NCI-H128 (cell line): ENCODE data around the gene XYLB.
"Not testable (repeated sequence)": the region's sequence is repeated elsewhere in the genome, so short reads cannot be mapped to it uniquely, and the experiment has no call there.

Experiments
- DNase-seq: peaks from one replicate; lab custom pipeline; 2025; ENCODE audit not compliant: unreplicated experiment; lab: John Stamatoyannopoulos, UW

The XYLB gene

GRCh38 chr3:38386992-38387750 is 40.6 kb downstream of the XYLB start:
- DNase-seq = no peak

- DNase-seq = no peak
Observed at GRCh38 chr3:38387862-38388261, 41.3 kb downstream of the XYLB start.

GRCh38 chr3:38392604-38393163 is 46.1 kb downstream of the XYLB start:
- DNase-seq = no peak

GRCh38 chr3:38396239-38396638 is 49.7 kb downstream of the XYLB start:
- no peak for DNase-seq

GRCh38 chr3:38396861-38397260 is 50.3 kb downstream of the XYLB start:
- DNase-seq = no peak

- no peak for DNase-seq
Observed at GRCh38 chr3:38397320-38397719, 50.7 kb downstream of the XYLB start.

- DNase-seq = no peak
Observed at GRCh38 chr3:38401246-38401962, 54.8 kb downstream of the XYLB start.

- no peak for DNase-seq
Observed at GRCh38 chr3:38404286-38404685, 57.7 kb downstream of the XYLB start.

- no peak for DNase-seq
Observed at GRCh38 chr3:38411591-38411990, 65.0 kb downstream of the XYLB start.

GRCh38 chr3:38420758-38421157 is 74.2 kb downstream of the XYLB start:
- DNase-seq = not testable (repeated sequence)

- DNase-seq = no peak
Observed at GRCh38 chr3:38421679-38422336, 75.2 kb downstream of the XYLB start.

- DNase-seq = not testable (repeated sequence)
Observed at GRCh38 chr3:38426798-38427426, 80.3 kb downstream of the XYLB start.

- DNase-seq = not testable (repeated sequence)
Observed at GRCh38 chr3:38432871-38433658, 86.5 kb downstream of the XYLB start.

- DNase-seq = not testable (repeated sequence)
Observed at GRCh38 chr3:38433661-38434060, 87.1 kb downstream of the XYLB start.

GRCh38 chr3:38438436-38439069 is 92.0 kb downstream of the XYLB start:
- DNase-seq = not testable (repeated sequence)

- DNase-seq = not testable (repeated sequence)
Observed at GRCh38 chr3:38443205-38443604, 96.6 kb downstream of the XYLB start.

GRCh38 chr3:38446085-38446686 is 99.6 kb downstream of the XYLB start:
- no peak for DNase-seq

- DNase-seq = no peak
Observed at GRCh38 chr3:38446812-38447211, 100.2 kb downstream of the XYLB start.

- no peak for DNase-seq
Observed at GRCh38 chr3:38450853-38451252, 104.3 kb downstream of the XYLB start.
